Bronchial epithelial cell (primary cell): Measurements from ENCODE around the gene GARNL3. TPM values are rescaled to one million over a fixed set of nuclear protein-coding genes. Genes with fewer than 3 reads are reported as not detected.

Experiments
- DNase-seq: peaks from one replicate; pipeline ENCODE4 v3.0.0-alpha.2; 2010; ENCODE audit warnings: low read depth
- FAIRE-seq: peaks from 2 replicates; lab custom pipeline; 2011; peaks lifted over from hg19 to GRCh38; lab: Jason Lieb, UNC
- H3K27me3 ChIP-seq: 2 replicates; pipeline ENCODE4 v1.5.1; 2011; ENCODE audit warnings: low read length; ENCODE audit not compliant: control insufficient read depth, insufficient read depth
- H3K36me3 ChIP-seq: 2 replicates; pipeline ENCODE4 v1.5.1; 2011; ENCODE audit warnings: low read length; ENCODE audit not compliant: control insufficient read depth, insufficient read depth
- H3K4me3 ChIP-seq: 2 replicates; pipeline ENCODE4 v1.5.1; 2011; ENCODE audit warnings: mild to moderate bottlenecking, low read depth, low read length, control low read depth
- CTCF ChIP-seq: IDR thresholded peaks from 2 replicates; pipeline ENCODE4 v1.5.1; 2011; ENCODE audit warnings: mild to moderate bottlenecking, moderate library complexity, low read length, control low read depth, inconsistent platforms; ENCODE audit not compliant: insufficient read depth, severe bottlenecking
- total RNA-seq: library from RNA; depleted of rRNA; stranded (reverse); fragments of >200 nt; gene quantifications from 2 replicates; pipeline ENCODE4 v1.2.1, GENCODE V29; 2014

The GARNL3 gene
- total RNA-seq, 1 donor from 2014 or later, result 2.4 TPM

GRCh38 chr9:127423934-127424675 is 159.5 kb downstream of the GARNL3 start, which contains the start of gene ZNF79:
ZNF79 (plus strand) TSS chr9:127424382; CDS start chr9:127424788, 406 bp downstream.
- Histone ChIP-seq H3K27me3 (no peaks in the 10 kb centered on the region), H3K36me3 (peaks cover 3% of the 10 kb centered on the region), H3K4me3 (peak within 1 kb of the TSS; percentile 58)
- DNase-seq (peak; percentile 84), FAIRE-seq (no peak)
- TF ChIP-seq CTCF, result no peak

GRCh38 chr9:127424676-127424999 is 160.1 kb downstream of the GARNL3 start:
- FAIRE-seq (no peak), DNase-seq (no peak)
- no peaks in the 10 kb centered on the region for H3K27me3 ChIP-seq
- TF ChIP-seq CTCF, result no peak
- peak overlapping the region; percentile 58 for H3K4me3 ChIP-seq
- peaks cover 3% of the 10 kb centered on the region for H3K36me3 ChIP-seq

GRCh38 chr9:127426756-127427155 is 162.2 kb downstream of the GARNL3 start:
- FAIRE-seq, result no peak

GRCh38 chr9:127428348-127428747 is 163.8 kb downstream of the GARNL3 start:
- H3K36me3 ChIP-seq, result peaks cover 10% of the 10 kb centered on the region
- FAIRE-seq (no peak), DNase-seq (no peak)
- no peak overlapping the region for H3K4me3 ChIP-seq
- no peak for TF ChIP-seq CTCF
- no peaks in the 10 kb centered on the region for H3K27me3 ChIP-seq

More at GRCh38 chr9:127426756-127427155, 162.2 kb downstream of the GARNL3 start:
- H3K4me3 ChIP-seq, result no peak overlapping the region
- peaks cover 6% of the 10 kb centered on the region for H3K36me3 ChIP-seq
- DNase-seq, result peak; percentile 54
- no peak for TF ChIP-seq CTCF
- H3K27me3 ChIP-seq, result no peaks in the 10 kb centered on the region

GRCh38 chr9:127430415-127430814 is 165.8 kb downstream of the GARNL3 start:
- FAIRE-seq, result no peak
- H3K36me3 ChIP-seq, result peaks cover 16% of the 10 kb centered on the region
- TF ChIP-seq CTCF, result no peak

More at GRCh38 chr9:127430415-127430814, 165.8 kb downstream of the GARNL3 start:
- Histone ChIP-seq H3K4me3 (no peak overlapping the region), H3K27me3 (no peaks in the 10 kb centered on the region)
- DNase-seq, result no peak
